Endothelial cell of umbilical vein (primary cell): ENCODE measurements around the gene MCUR1. TPM values are rescaled to one million over a fixed set of nuclear protein-coding genes. Genes with fewer than 3 reads are reported as not detected.

ENCODE experiments used
- BruUV-seq: library from RNA; stranded (reverse); fragments of 400-500 nt; replicated peaks from 2 replicates; lab custom pipeline; 2021; lab: Mats Ljungman, UMichigan
- CTCF ChIA-PET: fragments of 300-600, 350-600 bp; sonication (Branson Sonifier 250); formaldehyde crosslinking; loops from one replicate; lab custom pipeline; 2021; ENCODE audit warnings: antibody characterized with exemption, inconsistent platforms; lab: Charles Lee
- POLR2A ChIA-PET: fragments of 300-600, 350-600 bp; sonication (Branson Sonifier 250); formaldehyde crosslinking; loops from one replicate; lab custom pipeline; 2021; ENCODE audit warnings: antibody characterized with exemption, inconsistent platforms; lab: Charles Lee
- DNase-seq: peaks from one replicate; pipeline ENCODE4 v3.0.0-alpha.2; 2011; ENCODE audit warnings: low read depth, low spot score
- FAIRE-seq: peaks from 2 replicates; lab custom pipeline; 2011; peaks lifted over from hg19 to GRCh38; lab: Jason Lieb, UNC
- H2AFZ ChIP-seq: 2 replicates; pipeline ENCODE4 v1.6.0; 2012; ENCODE audit warnings: low read depth, low read length, control low read depth, inconsistent platforms
- H3K27ac ChIP-seq: 2 replicates; pipeline ENCODE4 v1.5.1; 2011; ENCODE audit warnings: low read depth, mild to moderate bottlenecking, control low read depth, low read length, moderate library complexity; ENCODE audit not compliant: insufficient read depth
- H3K27me3 ChIP-seq, 2 experiments: 2 replicates each; pipeline versions ENCODE4 v1.6.0 to v1.6.1; 2011; ENCODE audit warnings: low read length in 2 of 2, mixed read lengths in 1 of 2; ENCODE audit not compliant: control insufficient read depth in 2 of 2, insufficient read depth in 2 of 2
- H3K36me3 ChIP-seq, 2 experiments: 2 replicates in 1 of 2; 3 replicates in 1 of 2; pipeline ENCODE4 v1.5.1; 2011; ENCODE audit warnings: low read length in 2 of 2, mild to moderate bottlenecking in 1 of 2, moderate library complexity in 1 of 2; ENCODE audit not compliant: control insufficient read depth in 2 of 2, insufficient read depth in 2 of 2; ENCODE audit errors: extremely low read depth in 1 of 2
- H3K4me1 ChIP-seq: 3 replicates; pipeline ENCODE4 v1.5.1; 2011; ENCODE audit warnings: mild to moderate bottlenecking, low read length; ENCODE audit not compliant: control insufficient read depth, insufficient read depth; ENCODE audit errors: extremely low read depth
- H3K4me2 ChIP-seq: 2 replicates; pipeline ENCODE4 v1.6.1; 2011; ENCODE audit warnings: low read length, control low read depth, mixed read lengths; ENCODE audit not compliant: insufficient read depth
- H3K4me3 ChIP-seq, 3 experiments: fragments of 200-600 bp in 1 of 3; sonication (generic), shearing (Covaris generic) in 1 of 3; replicated peaks in 1 of 3; 2 replicates each; pipeline ENCODE4 v1.5.1; 2011 to 2016; ENCODE audit warnings: control low read depth in 3 of 3, low read length in 3 of 3, mild to moderate bottlenecking in 2 of 3, inconsistent platforms in 1 of 3, low read depth in 1 of 3, moderate library complexity in 1 of 3; ENCODE audit not compliant: insufficient read depth in 1 of 3
- H3K79me2 ChIP-seq: 2 replicates; pipeline ENCODE4 v1.6.0; 2012; ENCODE audit warnings: low read length, inconsistent platforms; ENCODE audit not compliant: control insufficient read depth, insufficient read depth
- H3K9ac ChIP-seq: replicated peaks from 2 replicates; pipeline ENCODE3; 2011; ENCODE audit warnings: low read length, control low read depth; ENCODE audit not compliant: insufficient read depth; ENCODE audit errors: extremely low read depth
- H3K9me1 ChIP-seq: replicated peaks from 3 replicates; pipeline ENCODE4 v1.6.0; 2011; ENCODE audit warnings: mild to moderate bottlenecking, low read length; ENCODE audit not compliant: control insufficient read depth, insufficient read depth; ENCODE audit errors: extremely low read depth
- H3K9me3 ChIP-seq: replicated peaks from 2 replicates; pipeline ENCODE4 v1.5.1; 2012; ENCODE audit warnings: low read length, inconsistent platforms; ENCODE audit not compliant: control insufficient read depth, insufficient read depth
- H4K20me1 ChIP-seq: replicated peaks from 2 replicates; pipeline ENCODE3; 2011; ENCODE audit warnings: mild to moderate bottlenecking, low read length; ENCODE audit not compliant: control insufficient read depth, insufficient read depth; ENCODE audit errors: extremely low read depth
- EZH2 ChIP-seq: IDR thresholded peaks from 2 replicates; pipeline ENCODE4 v1.6.1; 2012; ENCODE audit warnings: borderline replicate concordance, low read depth, mild to moderate bottlenecking, moderate library complexity, low read length, inconsistent platforms; ENCODE audit not compliant: severe bottlenecking
- FOS ChIP-seq: IDR thresholded peaks from 2 replicates; pipeline ENCODE4 v1.6.1; 2011; ENCODE audit warnings: mild to moderate bottlenecking, low read length, moderate library complexity, borderline replicate concordance; ENCODE audit not compliant: insufficient read depth
- GATA2 ChIP-seq: IDR thresholded peaks from 2 replicates; pipeline ENCODE4 v1.7.0; 2011; ENCODE audit warnings: low read depth, mild to moderate bottlenecking, moderate library complexity, mixed read lengths, low read length; ENCODE audit not compliant: insufficient read length, insufficient read depth
- JUN ChIP-seq: IDR thresholded peaks from 2 replicates; pipeline ENCODE4 v1.6.1; 2011; ENCODE audit warnings: borderline replicate concordance, low read depth; ENCODE audit not compliant: insufficient read length, insufficient read depth
- MAX ChIP-seq: IDR thresholded peaks from 2 replicates; pipeline ENCODE4 v1.6.1; 2011; ENCODE audit not compliant: insufficient read depth, insufficient read length
- MYC ChIP-seq: IDR thresholded peaks from one replicate; pipeline ENCODE4 v1.6.1; 2011; ENCODE audit warnings: mild to moderate bottlenecking, low read depth, low read length
- POLR2A ChIP-seq: IDR thresholded peaks from 2 replicates; pipeline ENCODE4 v1.6.1; 2012; ENCODE audit warnings: low read depth, mild to moderate bottlenecking, control low read depth, low read length
- POLR2AphosphoS5 ChIP-seq: IDR thresholded peaks from 2 replicates; pipeline ENCODE4 v1.6.1; 2012; ENCODE audit warnings: low read depth, mild to moderate bottlenecking, control low read depth, low read length, moderate library complexity; ENCODE audit not compliant: insufficient read depth
- dilution Hi-C: fragments of 300-500 bp; cut with MboI; formaldehyde crosslinking; loops from one replicate; pipeline ENCODE4 v1.15.0; 2019; ENCODE audit warnings: low sequenced_read_pairs; ENCODE audit not compliant: extremely low pct_ligation_motif_present
- intact Hi-C: fragments of 100-400 bp; cut with micrococcal nuclease; formaldehyde crosslinking; loops from one replicate; pipeline ENCODE4 v1.10.0; 2022
- polyA plus RNA-seq, 4 experiments: library from polyadenylated mRNA; depleted of rRNA in 3 of 4; stranded (reverse) in 3 of 4; unstranded in 1 of 4; fragments of >200 nt; gene quantifications; 2 replicates each; pipeline versions ENCODE4 v1.2.1 to v1.2.3, GENCODE V29; 2011 to 2012; ENCODE audit warnings: missing spikeins in 1 of 4
- total RNA-seq: library from RNA; stranded (reverse); gene quantifications from 2 replicates; pipeline ENCODE4 v1.2.3, GENCODE V29; 2021
- TF ChIP-seq, protein P1 (sequence below), 2 donors: IDR thresholded peaks; 1 replicate in 1 of 2; 2 replicates in 1 of 2; pipeline ENCODE4 v1.5.1; 2011; ENCODE audit warnings: low read length in 2 of 2, mild to moderate bottlenecking in 2 of 2, moderate library complexity in 2 of 2, control low read depth in 1 of 2, inconsistent platforms in 1 of 2, low read depth in 1 of 2; ENCODE audit not compliant: insufficient read depth in 1 of 2; ENCODE audit errors: extremely low read depth in 1 of 2

Gene MCUR1
- total and polyA plus RNA-seq, 2 donors (not counting 3 experiments of a cell fraction or from before 2014, with no cell fraction given), result 6.2 to 21.2 TPM

DNA sequence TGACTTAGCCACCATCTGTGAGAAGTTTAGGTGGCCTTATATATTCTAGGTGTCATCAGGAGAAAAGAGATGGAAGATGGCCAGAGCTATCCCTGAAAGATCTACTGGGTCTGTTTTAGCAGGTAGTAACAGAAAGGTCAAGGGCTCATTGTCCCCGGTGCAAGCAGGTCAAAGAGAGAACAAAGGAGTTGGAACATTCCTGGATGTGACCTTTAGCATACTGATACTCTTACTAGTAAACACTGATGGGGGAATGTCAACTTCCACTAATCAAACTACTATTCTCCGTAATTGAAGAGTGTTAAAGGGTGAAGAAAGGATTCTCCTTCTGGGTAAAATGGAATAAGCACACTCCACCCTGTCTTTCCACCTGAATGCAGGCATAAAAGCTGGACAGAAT, 4.0 kb upstream of the MCUR1 start:
- Histone ChIP-seq H3K27ac (no peak overlapping the region), H3K27me3 (no peaks in the 10 kb centered on the region), H3K9me1 (no peaks in the 10 kb centered on the region), H3K79me2 (no peaks in the 10 kb centered on the region), H3K9ac (no peak overlapping the region), H4K20me1 (no peaks in the 10 kb centered on the region), H3K9me3 (no peaks in the 10 kb centered on the region), H3K4me3 (no peak overlapping the region), H3K4me1 (peaks cover 5% of the 10 kb centered on the region), H2AFZ (no peak overlapping the region), H3K4me2 (no peak overlapping the region), H3K36me3 (no peaks in the 10 kb centered on the region)
- no peak for DNase-seq
- TF ChIP-seq MYC, result no peak
- TF ChIP-seq, protein P1, sequence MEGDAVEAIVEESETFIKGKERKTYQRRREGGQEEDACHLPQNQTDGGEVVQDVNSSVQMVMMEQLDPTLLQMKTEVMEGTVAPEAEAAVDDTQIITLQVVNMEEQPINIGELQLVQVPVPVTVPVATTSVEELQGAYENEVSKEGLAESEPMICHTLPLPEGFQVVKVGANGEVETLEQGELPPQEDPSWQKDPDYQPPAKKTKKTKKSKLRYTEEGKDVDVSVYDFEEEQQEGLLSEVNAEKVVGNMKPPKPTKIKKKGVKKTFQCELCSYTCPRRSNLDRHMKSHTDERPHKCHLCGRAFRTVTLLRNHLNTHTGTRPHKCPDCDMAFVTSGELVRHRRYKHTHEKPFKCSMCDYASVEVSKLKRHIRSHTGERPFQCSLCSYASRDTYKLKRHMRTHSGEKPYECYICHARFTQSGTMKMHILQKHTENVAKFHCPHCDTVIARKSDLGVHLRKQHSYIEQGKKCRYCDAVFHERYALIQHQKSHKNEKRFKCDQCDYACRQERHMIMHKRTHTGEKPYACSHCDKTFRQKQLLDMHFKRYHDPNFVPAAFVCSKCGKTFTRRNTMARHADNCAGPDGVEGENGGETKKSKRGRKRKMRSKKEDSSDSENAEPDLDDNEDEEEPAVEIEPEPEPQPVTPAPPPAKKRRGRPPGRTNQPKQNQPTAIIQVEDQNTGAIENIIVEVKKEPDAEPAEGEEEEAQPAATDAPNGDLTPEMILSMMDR (IDR thresholded peaks at IDR 0.05; ENCODE audit: extremely low read depth in 1 of 2, insufficient read depth in 1 of 2, low read depth in 1 of 2, low read length in 2 of 2), result no peak
- no peak for TF ChIP-seq POLR2AphosphoS5
- TF ChIP-seq JUN, result no peak
- TF ChIP-seq FOS, result no peak
- no peak for TF ChIP-seq EZH2
- TF ChIP-seq POLR2A, result no peak
- no peak for TF ChIP-seq GATA2
- TF ChIP-seq MAX, result no peak
- dilution Hi-C loops (no loop called here), intact Hi-C loops (no loop called here)
- ChIA-PET CTCF (interaction anchor here (0.6 to 0.9 kb wide), 2 partner anchors 26 to 228 kb away, joined by 3 to 4 read pairs; no protein-coding TSS in a partner anchor), POLR2A (no interaction called here)
- FAIRE-seq, result no peak
- no TSS peak for BruUV-seq
